Measurements from ENCODE around the gene CDIPT. TPM values are rescaled to one million over a fixed set of nuclear protein-coding genes. Genes with fewer than 3 reads are reported as not detected.

CDIPT gene
- total RNA-seq, 1 donor from 2014 or later: 37.5 TPM

DNA sequence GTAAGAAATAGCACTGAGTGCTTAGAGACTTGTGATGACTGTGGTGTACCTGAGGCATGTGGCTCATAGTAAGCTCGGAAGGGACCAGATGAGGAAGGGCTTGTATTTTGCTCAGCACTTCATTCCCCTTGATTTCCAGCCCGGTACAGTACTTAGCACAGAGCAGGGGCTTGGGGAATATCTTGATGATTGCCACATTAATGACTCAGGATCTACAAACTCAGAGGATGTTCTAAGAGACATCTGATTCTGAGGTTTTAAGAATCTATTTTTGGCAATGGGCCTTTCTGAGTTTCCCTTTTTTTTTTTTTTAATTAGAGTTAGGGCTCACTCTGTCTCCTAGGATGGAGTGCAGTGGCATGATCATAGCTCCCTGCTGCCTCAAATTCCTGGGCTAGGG, 46.4 kb upstream of the CDIPT start:
- no peak for DNase-seq (ENCODE audit: low read depth, low spot score)
- H3K4me1 Mint-ChIP-seq: peaks cover 8% of the 10 kb centered on the region
- TF ChIP-seq, protein P1, sequence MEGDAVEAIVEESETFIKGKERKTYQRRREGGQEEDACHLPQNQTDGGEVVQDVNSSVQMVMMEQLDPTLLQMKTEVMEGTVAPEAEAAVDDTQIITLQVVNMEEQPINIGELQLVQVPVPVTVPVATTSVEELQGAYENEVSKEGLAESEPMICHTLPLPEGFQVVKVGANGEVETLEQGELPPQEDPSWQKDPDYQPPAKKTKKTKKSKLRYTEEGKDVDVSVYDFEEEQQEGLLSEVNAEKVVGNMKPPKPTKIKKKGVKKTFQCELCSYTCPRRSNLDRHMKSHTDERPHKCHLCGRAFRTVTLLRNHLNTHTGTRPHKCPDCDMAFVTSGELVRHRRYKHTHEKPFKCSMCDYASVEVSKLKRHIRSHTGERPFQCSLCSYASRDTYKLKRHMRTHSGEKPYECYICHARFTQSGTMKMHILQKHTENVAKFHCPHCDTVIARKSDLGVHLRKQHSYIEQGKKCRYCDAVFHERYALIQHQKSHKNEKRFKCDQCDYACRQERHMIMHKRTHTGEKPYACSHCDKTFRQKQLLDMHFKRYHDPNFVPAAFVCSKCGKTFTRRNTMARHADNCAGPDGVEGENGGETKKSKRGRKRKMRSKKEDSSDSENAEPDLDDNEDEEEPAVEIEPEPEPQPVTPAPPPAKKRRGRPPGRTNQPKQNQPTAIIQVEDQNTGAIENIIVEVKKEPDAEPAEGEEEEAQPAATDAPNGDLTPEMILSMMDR (conservative IDR thresholded peaks at IDR 0.05): no peak
- no peaks in the 10 kb centered on the region for H3K27me3 Mint-ChIP-seq (ENCODE audit: low read depth)
- H3K36me3 Mint-ChIP-seq (ENCODE audit: low read depth): peaks cover 3% of the 10 kb centered on the region
- H3K9me3 Mint-ChIP-seq: no peaks in the 10 kb centered on the region
- H3K4me3 Mint-ChIP-seq: no peak overlapping the region
- H3K27ac Mint-ChIP-seq (ENCODE audit: unreplicated experiment): no peak overlapping the region

DNA sequence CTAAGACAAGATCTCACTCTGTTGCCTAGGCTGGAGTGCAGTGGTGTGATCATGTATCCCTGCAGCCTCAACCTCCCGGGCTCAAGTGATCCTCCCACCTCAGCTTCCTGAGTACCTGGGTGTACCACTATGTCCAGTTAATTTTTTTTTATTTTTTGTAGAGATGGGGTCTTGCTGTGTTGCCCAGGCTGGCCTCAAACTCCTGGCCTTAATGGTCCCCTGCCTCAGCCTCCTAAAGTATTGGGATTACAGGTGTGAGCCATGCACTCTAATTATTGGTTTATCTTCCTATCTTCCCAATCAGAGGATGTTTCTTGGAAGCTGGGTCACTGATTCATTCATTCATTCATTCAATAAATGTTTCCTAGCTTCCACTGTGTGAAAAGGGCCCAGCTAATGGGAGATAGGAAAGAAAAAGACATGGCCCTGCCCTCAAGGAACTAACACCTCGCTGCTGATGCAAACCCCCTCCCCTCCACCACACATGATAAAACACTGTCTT, 45.7 kb upstream of the CDIPT start:
- peaks cover 3% of the 10 kb centered on the region for H3K36me3 Mint-ChIP-seq (ENCODE audit: low read depth)
- DNase-seq (ENCODE audit: low read depth, low spot score): no peak
- no peaks in the 10 kb centered on the region for H3K9me3 Mint-ChIP-seq
- H3K4me3 Mint-ChIP-seq: no peak overlapping the region
- peaks cover 8% of the 10 kb centered on the region for H3K4me1 Mint-ChIP-seq
- TF ChIP-seq, protein P1 (conservative IDR thresholded peaks at IDR 0.05): no peak
- H3K27ac Mint-ChIP-seq (ENCODE audit: unreplicated experiment): no peak overlapping the region
- no peaks in the 10 kb centered on the region for H3K27me3 Mint-ChIP-seq (ENCODE audit: low read depth)

DNA sequence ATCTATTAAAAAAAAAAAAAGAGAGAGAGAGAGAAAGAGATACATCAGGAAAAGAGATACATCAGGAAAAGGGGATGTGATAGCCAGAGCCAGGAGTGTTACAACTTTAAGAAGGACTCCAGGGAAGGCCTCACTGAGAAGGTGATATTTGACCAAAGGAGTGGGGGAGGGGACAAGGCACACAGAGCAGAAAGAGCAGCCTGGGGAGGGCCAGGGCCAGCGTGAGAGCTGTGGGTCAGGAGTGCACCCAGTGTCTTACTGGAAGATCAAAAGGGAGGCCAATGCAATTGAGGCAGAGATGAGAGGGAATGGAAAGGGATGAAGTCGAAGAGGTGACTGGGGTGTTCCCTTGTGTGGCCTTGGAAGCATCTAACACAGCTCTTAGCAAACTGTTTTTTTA, 44.9 kb upstream of the CDIPT start:
- no peak overlapping the region for H3K4me3 Mint-ChIP-seq
- TF ChIP-seq, protein P1 (conservative IDR thresholded peaks at IDR 0.05): no peak
- H3K9me3 Mint-ChIP-seq: no peaks in the 10 kb centered on the region
- peaks cover 8% of the 10 kb centered on the region for H3K4me1 Mint-ChIP-seq
- peaks cover 5% of the 10 kb centered on the region for H3K27me3 Mint-ChIP-seq (ENCODE audit: low read depth)
- no peak for DNase-seq (ENCODE audit: low read depth, low spot score)
- no peaks in the 10 kb centered on the region for H3K36me3 Mint-ChIP-seq (ENCODE audit: low read depth)
- no peak overlapping the region for H3K27ac Mint-ChIP-seq (ENCODE audit: unreplicated experiment)

DNA sequence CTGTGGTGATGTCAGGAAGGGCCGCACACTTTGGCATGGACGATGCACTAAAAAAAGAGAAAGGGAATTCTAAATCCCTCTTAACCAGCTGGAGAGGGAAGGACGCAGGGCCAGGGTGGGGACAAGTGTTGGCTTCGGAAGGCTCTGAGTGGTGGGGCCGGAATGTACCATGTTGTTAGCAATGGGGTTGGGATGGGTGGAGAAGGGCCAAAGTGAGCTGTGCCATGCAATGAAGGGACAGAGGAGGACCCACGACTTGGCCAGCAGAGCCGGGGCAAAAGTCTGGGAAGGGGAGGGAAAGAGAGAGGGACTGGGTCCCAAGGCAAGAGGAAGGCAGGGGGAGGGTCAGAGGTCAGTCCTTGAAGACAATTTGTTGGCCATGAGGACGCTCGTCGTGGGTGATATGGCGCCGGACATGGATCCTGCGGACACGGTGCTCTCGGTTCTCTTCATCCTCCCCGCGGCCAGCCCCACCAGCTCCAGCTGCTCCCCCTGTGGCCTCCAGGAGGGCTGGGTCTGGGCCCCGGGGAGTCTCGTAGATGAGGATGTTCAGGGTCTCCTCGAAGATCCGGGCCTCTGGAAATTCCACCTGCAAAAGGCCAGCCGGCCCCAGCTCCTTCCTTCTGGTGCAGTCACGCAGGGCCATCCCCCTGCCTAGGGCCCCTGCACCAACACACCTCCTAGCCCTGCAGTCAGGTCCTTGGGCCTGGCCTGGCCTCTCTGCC, 43.7 kb upstream of the CDIPT start:
- TF ChIP-seq, protein P1 (conservative IDR thresholded peaks at IDR 0.05): no peak
- no peaks in the 10 kb centered on the region for H3K36me3 Mint-ChIP-seq (ENCODE audit: low read depth)
- H3K4me3 Mint-ChIP-seq: no peak overlapping the region
- H3K9me3 Mint-ChIP-seq: no peaks in the 10 kb centered on the region
- no peak overlapping the region for H3K27ac Mint-ChIP-seq (ENCODE audit: unreplicated experiment)
- H3K27me3 Mint-ChIP-seq (ENCODE audit: low read depth): peaks cover 10% of the 10 kb centered on the region
- H3K4me1 Mint-ChIP-seq: no peaks in the 10 kb centered on the region
- DNase-seq (ENCODE audit: low read depth, low spot score): no peak

DNA sequence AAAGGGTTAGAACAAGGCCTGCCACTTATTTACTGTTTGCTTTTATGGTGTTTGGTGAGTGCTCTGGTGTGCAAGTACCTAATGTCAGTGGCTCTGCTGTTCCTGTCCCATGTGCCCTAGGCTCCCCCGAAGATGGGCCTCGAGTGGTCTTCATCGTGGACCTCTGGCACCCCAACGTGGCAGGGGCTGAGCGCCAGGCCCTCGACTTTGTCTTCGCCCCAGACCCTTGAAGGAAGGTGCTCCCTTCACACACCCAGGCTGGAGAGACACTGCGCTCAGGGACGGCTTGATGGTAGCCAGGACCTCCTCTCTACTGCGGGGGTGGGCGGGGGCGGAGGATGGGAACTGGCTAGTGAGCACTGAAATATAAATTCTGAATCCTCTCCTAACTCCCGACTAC, 42.6 kb upstream of the CDIPT start:
- Mint-ChIP-seq H3K4me3 (no peak overlapping the region), H3K27me3 (ENCODE audit: low read depth) (peaks cover 16% of the 10 kb centered on the region), H3K36me3 (ENCODE audit: low read depth) (no peaks in the 10 kb centered on the region), H3K4me1 (peaks cover under 1% of the 10 kb centered on the region), H3K9me3 (no peaks in the 10 kb centered on the region), H3K27ac (ENCODE audit: unreplicated experiment) (no peak overlapping the region)
- DNase-seq (ENCODE audit: low read depth, low spot score): no peak
- TF ChIP-seq, protein P1 (conservative IDR thresholded peaks at IDR 0.05): no peak
